ENCODE measurements around the gene SETX.

SETX gene

DNA sequence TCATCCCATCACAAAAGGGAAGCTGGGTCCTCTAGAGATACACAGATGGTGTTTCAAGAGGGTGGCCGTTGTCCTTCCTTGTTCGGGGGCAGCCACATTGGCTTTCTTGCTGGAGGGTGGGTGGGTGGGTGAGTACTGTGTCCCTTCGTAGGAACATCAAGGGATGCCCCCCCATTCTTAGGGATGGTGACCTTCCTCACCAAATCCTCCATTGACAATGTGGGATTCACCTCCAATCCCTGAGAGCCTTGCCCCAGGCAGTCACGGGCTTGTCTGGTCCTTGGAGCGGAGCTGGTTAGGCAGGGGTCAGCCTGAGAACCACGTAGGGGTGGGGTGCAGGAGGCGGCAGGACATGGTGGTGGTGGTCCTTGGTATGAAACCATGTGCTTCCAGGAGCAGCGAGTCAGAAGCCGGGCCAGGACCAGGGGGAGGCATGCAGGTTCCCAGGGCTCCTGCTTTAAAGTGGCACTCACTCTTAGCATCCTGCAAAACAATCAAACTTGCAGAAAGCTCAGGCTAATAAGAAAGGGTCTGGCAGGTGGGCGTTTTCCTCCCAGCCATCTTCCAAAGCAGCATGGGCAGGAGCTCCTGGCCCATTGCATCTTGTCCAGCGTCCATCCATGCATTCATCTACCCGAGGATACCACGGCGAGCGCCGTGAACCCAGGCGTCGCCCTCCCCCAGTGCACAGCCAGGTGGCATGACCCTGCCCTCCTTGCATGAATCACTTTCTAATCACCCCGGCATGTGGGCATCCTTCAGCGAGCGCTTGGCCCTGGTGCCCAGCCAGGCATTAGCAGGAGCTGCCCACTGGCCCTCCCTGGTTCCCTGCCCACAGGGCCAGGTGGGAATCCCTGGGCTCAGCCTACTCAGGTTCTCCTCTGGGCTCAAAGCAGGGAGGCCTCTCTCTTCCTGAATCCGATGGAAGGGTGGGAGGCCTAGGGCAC, 116.5 kb downstream of the SETX start:
- DNase-seq = no peak

DNA sequence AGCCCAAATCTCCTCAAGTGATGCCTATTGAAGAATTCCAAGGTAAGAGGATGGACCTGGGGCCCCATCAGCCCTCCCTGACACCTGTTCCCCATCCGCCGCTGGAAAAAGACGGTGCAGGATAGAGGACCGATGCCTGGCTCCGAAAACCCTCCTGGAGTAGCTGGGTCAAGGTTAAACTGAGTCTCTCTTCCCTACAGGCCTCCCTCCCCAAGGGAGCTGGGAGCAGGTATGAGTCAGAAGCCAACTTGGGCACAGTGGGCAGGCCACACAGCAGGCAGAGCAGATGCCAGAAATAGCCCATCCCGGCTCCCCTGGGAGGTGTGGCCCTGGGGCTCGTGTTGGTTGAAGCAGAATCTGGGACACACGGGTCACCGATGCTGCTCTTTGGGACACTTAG, 117.3 kb downstream of the SETX start:
- no peak for DNase-seq

DNA sequence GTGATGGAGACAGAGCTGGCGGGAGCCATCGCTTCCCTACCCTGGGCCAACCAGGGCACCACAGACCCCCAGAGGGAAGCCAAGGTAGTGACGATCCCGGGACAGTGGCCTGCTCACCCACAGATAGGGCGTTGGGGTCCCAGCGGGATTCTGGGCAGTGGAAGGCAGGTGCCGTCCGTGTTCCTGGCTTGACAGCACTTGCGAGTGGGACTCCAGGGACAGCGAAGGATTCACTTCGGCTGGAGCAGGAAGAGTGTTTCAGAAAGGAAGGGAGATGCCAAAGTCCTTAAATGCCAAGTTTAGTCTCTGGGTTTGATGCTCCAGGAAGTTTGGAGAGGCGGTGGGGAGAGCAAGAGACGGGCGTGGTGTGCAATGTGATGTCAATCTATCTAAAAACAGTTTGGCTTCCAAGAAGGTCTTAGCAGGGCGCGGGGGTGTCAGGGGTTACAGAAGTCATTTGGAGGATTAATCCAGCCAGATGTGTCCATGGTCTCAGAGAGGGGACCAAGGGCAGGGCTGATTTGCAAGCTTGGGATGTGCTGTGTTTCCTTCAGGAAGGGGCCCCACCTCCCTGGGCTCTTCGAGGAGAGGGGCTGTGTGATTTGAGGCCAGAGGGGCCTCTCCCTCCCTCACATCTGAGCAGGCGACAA, 118.0 kb downstream of the SETX start:
- no peak for DNase-seq

DNA sequence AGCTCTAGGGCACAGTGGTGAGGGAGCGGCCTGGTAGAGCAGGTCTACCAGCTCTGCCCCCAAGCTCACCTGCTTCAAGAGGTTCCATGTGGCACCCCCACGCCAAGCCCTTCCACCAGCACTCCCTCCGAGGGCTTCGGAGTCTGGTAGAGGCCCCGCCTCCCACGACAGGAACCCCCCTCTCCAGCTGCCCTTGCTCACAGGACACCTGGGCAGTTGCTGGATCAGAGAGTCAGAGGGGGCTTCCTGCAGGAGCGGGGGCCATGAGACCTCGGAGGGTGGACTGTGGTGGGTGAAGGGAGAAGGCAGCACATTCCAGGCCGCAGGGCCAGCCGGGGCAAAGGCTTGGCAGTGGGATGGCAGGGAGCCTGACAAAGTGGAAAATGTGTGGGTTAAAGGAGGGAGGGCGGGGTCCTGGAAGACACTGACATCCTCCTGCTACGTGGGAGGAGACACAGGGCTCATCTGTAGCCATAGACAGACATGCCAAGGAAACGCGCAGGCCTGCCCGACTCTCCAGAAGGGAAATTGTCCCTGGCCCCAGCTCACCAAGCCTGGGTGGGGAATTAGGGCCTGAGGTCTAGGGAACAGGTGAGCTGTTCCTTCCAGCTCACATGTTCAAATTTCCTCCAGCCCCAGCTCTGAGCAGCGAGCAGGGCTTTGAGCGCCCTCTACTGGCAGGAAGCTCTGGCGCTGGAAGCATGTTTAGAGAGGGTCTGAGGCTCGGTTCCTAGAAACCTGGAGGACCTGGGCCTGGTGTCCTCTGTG, 118.7 kb downstream of the SETX start:
- peak; percentile 84 for DNase-seq

DNA sequence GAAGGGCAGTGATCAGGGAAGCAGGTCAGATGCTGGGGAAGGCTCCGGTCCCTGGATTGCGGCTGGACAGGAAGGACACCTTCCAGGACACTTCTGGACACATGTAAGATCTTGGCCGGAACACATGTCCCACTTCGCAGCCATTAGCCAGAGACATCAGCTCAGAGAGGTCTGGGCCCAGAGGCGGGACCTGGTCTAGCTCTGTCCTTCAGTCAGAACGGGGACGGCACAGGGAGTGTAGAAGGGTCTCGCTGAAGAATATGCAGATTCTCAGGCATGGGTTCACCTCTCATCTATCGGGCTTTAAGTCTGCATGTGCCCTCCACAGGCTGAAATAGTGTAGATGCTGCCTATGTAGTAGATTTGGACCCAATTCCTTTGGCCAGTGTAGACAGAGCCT, 119.7 kb downstream of the SETX start:
- DNase-seq = no peak

DNA sequence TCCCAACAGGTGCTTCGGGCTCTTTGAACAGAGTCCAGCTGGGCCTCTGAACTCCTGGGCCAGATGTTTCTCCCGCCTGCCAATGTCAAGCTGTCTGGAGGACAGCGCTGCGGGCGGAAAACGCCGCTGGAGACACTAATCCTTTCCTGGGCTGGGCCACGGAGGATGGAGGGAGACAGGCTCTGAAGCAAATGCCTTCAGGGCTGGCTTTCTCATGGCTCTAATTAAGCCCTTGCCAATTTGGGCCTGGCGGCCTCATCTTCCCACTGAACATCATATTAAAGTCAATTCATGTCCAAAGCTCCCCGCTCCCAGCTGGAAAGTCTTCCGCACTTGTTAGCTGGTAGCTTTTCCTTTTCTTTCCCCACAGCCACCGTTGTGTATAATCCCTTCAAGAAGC, 120.3 kb downstream of the SETX start:
- no peak for DNase-seq

DNA sequence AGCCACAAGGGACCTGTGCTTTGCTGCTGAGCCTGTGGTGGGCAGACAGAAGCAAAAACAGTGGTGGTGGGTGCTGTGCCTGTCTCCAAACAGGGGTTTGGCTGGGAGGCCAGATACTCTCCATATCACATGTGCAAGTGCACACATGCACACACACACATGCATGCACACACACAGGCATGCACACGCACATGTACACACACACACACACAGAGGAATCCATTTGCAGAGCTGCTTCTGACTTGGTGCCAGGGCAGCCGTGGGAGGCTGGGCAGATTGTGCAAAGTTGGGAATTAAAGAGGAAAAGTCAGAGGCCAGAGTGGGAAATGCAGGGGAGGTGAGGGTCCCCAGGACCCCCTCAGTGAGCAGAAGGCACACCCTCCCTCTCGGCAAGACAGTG, 121.6 kb downstream of the SETX start:
- DNase-seq = no peak

DNA sequence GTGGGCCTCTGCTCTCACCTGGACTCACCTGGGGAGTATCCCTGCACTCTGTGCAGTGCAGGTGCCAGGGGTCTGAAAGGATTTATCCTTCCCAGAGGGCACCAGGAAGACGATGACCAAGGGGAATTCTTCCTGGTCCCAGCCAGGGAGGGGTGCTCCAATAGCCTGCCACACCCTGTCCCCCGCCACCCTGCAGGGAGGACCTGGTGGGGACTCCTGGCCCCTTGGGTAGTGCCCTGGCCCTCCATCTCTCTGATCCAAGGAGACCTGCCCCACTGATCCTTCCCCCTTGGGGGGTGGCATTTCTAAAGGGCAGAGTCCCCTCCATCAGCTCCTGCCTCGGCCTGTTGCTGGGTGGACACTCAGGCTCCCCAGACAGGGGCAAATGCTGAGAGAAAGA, 122.3 kb downstream of the SETX start:
- no peak for DNase-seq

DNA sequence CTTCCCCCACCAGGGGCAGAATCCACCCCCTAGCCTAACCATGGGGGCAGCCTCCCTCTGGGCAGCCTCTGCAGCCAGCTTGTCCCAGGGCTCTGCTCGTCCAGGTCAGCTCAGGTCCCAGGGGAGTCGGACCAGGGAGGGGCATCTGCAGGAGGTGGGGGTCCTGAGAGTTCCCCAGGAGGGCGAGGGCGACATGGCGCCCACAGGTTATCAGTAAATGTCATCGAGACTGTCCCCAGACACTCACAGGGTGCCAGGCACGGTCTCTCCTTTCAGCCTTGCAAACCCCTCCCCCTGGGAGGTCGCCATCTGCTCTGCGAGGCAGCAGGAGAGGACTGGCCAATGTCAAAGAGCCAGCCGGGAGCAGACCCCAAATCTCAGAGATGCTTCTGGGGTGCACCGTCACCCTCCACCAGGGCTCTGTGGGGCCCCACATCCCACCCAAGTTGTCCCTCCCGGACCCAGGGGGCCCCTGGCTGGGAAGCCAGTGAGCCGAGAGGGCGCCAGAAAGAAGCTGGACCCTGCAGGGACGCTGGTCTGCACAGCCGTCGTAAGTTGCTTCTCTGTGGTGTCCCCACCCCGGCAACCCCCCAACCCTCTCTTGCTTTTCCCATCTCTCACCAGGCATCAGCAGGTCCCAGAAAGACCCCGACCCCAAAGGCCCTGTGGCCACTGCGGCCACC, 123.6 kb downstream of the SETX start:
- DNase-seq = no peak

DNA sequence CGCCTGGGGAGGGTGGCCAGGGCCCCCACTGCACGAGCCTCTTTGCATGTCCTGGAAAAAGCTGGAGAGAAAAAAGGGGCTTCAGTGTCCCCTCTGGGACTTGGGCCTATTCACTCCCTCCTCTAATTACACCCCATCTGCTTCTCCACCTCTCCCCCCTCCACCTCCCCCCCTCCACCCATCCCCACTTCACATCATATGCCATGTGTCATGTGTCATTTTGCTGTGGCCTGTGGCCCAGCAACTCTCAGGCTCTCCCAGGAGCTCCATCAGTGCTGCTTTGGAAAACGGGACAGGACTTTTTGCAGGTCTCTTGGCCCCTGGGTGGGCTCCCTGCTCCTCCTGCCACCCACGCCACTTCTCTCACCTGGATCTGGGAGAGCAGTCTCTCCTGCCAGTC, 124.2 kb downstream of the SETX start:
- DNase-seq = no peak

DNA sequence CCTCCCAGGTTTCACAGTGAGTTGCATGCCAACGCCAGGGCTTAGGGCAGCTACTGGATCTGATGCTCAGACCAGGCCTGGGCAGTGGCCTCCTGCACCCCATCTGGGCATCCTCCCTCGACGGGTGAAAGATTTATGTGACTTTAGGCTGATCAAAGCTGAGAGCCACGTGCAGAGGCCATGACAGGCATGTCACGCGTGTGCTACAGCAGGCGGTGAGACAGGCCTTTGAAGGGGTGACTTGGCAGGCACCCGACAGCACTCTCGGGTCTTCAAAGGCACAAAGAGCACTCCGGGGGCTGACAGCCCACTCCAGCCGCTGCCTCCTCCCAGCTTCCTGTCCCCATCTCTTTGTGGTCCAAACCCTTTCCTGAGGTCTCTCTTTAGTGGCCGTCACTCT, 126.7 kb downstream of the SETX start:
- no peak for DNase-seq

DNA sequence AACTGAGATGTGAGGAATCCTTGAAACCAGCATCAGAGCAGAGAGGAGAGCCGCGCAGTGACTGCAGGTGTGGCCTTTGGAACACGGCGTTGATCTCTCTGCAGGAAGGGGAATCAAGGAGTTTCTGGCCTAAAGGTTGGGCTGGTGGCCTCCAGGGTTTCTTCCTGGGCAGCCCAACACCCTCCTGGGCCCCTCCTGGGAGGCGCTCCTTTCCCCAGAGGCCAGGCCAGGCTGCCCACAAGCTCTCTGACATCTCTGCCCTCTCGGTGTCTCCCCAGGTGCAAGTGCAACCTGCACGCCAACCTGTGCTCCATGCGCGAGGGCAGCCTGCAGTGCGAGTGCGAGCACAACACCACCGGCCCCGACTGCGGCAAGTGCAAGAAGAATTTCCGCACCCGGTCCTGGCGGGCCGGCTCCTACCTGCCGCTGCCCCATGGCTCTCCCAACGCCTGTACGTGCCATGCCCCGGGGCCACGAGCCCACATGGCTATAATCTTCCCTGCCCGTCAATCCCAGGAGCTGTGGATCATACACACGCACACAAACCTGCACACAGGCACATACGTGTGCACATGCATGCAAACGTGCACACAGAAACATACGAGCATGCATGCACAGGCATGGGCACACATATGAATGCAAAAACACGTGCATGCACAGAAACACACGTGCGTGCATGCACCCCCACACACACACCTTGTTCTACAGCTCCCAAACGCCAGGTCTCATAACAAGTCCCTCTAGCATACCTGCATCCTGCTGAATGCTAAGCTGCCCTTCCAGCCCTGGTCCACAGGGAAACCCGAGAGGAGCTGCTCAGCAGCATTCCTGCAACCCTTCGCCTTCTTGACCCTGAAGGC, 128.0 kb downstream of the SETX start:
- no peak for DNase-seq

DNA sequence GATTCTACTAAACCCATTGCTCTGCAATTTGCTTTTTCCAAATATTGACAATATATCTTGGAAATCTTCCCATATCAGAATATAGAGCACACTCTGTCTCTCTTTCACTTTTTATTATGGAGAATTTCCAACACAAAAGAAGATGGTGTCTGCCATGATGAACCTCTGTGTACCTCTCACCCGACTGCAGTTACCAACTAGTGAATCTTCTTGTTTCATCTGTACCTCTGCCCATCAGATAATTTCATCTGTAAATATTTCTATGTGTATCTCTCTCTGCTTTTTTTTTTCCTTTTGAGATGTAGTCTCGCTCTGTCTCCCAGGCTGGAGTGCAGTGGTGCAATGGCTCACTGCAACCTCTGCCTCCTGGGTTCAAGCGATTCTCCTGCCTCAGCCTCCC, 130.1 kb downstream of the SETX start:
- DNase-seq = no peak

DNA sequence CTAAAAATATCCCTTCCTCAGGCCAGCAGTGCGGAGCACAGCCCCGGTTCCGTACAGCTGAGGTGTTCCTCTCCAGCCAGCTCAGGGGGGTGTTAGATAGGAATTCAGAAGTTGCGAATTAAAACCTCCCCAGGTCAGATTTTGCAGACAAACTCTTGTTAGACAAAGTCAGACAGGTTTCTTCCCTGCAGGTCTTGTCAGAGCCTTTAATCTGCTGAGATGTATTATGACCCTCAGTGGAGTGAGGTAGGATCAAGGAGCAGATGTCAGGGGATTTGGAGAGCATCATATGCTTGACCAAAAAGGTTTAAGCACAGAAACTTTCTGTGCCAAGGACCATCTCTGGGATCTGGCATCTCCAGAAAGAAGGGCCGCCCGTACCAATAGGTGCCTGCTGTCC, 132.8 kb downstream of the SETX start:
- DNase-seq = no peak

DNA sequence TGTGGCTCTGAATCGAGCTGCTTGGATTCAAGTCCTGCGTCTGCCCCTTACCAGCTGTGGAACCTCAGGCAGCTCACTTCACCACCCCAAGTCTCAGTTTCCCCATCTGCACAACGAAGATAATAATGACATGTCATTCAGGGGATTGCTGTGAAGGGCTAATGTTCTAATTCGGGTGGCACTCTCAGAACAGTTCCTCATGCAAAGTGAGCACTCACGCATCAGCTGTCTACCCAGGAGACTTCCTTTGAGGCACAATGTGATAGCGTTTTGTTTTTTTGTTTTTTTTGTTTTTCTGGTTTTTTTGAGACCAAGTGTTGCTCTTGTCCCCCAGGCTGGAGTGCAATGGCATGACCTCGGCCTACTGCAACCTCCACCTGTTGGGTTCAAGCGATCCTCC, 136.6 kb downstream of the SETX start:
- DNase-seq = no peak

DNA sequence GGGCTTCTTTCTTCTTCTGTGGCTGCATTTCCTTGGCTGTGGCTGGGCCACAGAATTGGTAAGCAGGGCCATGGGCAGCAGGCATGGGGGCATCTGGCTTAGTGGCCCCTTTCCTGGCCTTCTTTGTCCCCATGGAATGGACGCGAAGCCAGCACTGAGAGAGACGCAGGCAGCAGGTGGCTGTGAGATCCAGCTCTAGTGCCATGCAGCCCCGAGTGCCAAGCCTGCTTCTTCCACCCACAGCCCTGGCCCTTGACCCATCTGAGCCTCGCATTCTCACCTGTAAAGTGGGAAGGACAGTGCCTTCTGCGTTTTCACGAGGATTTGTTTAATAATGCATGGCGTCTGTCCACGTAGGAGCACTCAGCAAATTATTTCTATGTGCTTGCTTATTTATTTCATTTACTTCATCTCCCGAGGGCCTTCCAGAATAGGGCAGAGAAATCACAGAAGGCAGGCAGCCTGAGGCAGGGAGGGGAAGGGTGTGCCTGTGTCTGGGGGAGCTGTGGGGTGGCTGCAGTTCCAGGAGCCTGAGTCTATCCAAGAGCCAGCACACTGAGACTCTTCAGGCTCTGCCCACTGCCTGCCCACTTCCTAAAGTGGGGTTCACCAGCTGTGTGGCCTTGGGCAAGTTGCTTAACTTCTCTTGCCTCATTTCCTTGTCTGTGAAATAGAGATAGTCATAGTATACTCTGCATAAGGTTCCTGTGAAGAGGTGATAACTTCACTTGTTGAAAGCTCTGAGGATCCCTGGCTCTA, 137.7 kb downstream of the SETX start:
- no peak for DNase-seq

DNA sequence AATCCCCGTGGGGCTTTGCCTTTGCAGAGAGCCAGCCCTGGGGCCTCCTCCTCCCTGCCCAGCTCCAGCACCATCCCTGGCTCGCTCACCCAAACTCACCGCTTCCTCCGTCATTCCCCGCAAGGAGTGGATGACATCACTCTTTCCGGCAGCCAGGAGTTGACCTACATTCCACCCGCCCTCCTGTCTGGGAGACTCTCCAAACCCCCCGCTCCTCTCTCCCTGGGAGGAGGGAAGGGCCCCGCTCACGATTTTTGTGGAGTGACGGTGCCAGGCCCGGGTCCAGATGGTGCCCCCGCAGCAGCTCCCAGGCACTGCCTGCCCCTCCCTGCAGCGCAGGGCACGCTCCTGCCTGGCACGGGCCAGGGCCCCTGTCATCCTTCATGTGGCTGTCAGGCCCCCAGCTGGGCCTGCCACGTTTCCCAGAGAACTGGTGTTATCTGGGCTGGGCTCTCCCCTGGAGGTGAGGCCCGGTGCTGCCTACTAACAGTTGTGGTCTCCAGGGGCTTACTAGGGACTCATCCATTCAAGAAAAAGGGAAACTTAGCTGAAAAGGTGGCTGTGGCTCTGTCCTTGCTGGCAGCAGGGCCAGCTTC, 140.7 kb downstream of the SETX start:
- DNase-seq = peak; percentile 75

DNA sequence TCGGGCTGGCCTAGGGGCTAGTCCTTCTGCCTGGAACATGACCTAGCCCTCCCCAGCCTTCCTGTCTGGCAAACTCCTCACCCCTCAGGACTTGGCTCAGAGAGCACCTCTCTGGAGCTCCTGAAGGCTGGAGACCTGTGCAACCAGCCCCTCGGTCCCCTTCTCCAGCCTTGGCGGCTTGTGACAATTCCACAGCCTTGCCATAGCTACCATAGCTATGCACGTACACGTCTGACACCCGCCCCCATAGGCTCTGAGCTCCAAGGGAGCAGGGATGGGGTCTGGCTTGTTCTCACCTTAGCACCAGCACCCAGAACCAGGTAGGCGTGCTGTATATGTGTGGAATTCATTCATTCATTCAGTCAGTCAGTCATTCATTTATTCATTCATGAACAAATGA, 143.2 kb downstream of the SETX start:
- no peak for DNase-seq
